ENCODE results near the gene C11orf21.

C11orf21 gene

DNA sequence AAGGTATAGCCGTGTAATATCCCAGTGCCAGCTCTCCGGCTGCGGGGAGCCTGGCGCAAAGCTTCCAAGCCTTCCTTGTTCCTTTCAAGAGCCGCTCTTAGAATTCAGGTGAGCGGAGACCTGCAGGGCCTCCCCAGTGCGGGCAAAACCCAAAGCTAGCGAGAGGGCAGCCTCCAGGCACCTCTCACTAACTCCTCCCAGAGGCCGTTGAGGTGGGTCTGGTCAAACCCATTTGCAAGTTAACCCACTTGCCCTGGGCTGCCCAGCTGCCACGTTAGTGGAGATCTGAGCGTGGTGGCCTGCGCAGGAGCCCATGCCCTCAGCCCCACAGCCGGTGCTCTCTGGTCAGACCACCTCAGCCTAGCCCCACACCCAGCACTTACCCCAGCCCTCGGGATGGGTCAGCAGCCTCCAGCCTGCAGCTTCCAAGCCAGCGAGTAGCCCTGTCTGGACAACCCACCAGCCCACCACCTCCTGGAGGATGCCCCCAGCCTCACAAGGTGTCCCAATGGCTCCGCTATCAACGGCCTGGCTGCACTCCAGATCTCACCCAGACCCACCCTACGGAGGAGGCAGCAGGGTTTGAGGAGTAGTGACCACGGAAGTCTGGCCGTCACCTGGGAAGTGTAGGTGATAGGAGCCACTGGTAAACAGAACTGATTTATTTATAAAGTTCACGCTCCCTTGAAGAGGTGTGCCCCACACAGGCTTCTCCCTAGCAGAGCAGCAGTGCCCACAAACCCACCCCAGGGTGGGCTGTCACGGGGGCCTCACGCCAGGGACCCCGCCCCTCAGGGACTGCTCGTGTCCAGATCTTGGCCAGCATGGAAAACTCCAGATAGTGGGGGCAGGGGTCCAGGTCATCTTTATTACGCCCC lies 33.6 kb downstream of the C11orf21 start:
- H3K4me1 Mint-ChIP-seq (ENCODE audit: low read depth), result peaks cover 27% of the 10 kb centered on the region
- H3K4me3 Mint-ChIP-seq, result peak overlapping the region; percentile 57

DNA sequence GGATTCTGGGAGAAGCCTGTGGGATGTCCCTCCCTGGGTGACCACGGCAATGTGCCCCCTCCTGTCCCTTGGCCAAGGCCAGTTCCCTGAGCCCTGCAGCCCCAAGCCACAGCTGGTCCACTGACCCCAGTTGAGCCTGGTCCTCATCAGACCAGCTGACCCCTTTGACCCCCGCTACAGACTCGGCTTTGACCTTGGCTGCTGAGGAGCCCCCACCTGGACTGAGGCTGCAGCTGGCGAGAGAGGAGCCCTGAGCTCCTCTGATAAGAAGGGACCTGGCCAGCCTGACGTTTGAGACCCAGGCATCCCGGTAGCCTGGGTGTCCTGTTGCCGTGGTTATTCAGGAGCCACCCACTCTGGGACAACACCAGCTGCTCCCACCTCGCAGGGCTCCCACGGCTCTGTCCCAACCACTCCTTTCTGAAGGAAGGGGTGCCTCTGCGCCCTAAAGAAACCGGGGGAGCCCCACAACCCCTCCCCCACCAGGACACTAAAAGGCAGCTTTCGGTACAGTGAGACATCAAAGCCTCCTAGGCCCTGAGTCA lies 34.3 kb downstream of the C11orf21 start:
- Mint-ChIP-seq H3K36me3 (peaks cover 2% of the 10 kb centered on the region), H3K9me3 (ENCODE audit: low read depth) (no peaks in the 10 kb centered on the region), H3K27ac (no peak overlapping the region), H3K4me3 (no peak overlapping the region), H3K4me1 (ENCODE audit: low read depth) (peaks cover 27% of the 10 kb centered on the region), H3K27me3 (peaks cover 3% of the 10 kb centered on the region)

More for the DNA sequence above, 33.6 kb downstream of the C11orf21 start:
- no peaks in the 10 kb centered on the region for H3K9me3 Mint-ChIP-seq (ENCODE audit: low read depth)
- H3K36me3 Mint-ChIP-seq, result peaks cover 2% of the 10 kb centered on the region
- peaks cover 3% of the 10 kb centered on the region for H3K27me3 Mint-ChIP-seq
- H3K27ac Mint-ChIP-seq, result no peak overlapping the region

DNA sequence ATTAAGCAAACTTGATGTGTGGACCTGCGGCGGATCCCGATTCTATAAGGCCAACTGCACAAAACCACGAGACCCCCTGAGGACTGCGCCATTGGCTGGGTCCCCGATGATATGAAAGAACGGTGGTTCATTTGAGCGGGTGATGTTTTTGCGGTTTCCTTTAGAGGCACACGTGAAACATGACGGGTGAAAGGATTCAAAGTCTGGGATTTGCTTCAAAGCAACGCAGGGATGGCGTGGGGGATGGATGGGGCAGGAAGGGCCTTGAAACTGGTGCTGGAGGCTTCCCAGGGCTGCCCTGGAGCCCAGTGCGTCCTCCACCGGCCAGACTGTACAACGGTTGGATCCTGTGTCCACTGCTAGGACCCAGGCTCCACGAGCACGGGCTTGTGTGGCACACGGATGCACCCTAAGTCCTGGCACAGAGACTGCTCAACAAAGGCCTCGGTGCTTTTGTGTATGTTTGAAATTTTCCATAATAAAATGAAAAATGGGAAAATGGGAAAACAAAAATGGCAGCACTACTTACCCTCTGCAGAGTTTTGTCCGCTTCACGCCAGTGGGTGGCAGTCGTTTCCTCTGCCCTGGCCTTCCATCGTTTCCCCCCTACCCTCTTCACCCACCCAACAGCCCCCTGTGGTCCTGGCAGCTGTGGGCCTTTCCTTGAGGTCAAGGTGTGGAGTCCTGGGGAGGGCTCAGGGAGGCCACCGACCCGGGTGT lies 35.0 kb downstream of the C11orf21 start:
- H3K4me1 Mint-ChIP-seq (ENCODE audit: low read depth), result peaks cover 27% of the 10 kb centered on the region
- H3K9me3 Mint-ChIP-seq (ENCODE audit: low read depth), result no peaks in the 10 kb centered on the region
- H3K36me3 Mint-ChIP-seq, result peaks cover 2% of the 10 kb centered on the region
- no peak overlapping the region for H3K27ac Mint-ChIP-seq
- peaks cover 3% of the 10 kb centered on the region for H3K27me3 Mint-ChIP-seq
- peak overlapping the region; percentile 44 for H3K4me3 Mint-ChIP-seq

DNA sequence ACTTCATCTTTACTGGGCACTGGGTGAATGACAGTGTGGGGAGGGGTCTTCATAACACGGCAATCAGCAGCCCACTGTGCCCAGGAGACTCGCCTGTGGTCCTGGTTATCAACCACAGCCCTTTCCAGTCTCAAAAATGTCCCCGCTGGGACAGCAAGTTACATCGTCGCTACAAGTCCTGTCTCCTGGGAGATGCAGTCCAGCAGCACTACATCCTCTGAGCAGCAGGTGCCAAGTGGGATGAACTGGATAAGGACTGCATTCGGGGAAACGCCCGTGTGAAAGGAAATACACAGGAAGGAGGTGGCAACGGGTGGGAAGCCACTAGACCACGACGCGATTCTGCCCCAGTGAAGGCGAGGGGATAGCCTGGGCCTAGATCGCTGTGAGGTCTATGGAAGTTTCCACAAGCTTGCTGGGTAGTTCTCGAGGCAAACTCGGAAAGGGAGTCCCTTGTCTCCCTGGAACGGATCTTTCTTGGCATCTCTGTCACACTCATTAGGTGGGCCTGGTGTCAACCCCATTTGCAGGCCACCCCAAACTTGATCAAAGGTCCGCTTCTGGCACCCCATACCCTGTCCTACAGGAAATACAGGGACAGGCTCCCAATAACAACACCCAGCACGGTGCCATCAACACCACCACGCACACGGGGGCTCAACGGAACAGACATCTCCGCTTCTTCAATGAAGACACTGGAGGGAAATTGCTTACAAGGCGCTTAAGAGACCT lies 35.7 kb downstream of the C11orf21 start:
- Mint-ChIP-seq H3K4me1 (ENCODE audit: low read depth) (peaks cover 27% of the 10 kb centered on the region), H3K9me3 (ENCODE audit: low read depth) (no peaks in the 10 kb centered on the region), H3K4me3 (peak overlapping the region; percentile 53), H3K27ac (peak overlapping the region; percentile 64), H3K27me3 (peaks cover 1% of the 10 kb centered on the region), H3K36me3 (peaks cover 2% of the 10 kb centered on the region)

DNA sequence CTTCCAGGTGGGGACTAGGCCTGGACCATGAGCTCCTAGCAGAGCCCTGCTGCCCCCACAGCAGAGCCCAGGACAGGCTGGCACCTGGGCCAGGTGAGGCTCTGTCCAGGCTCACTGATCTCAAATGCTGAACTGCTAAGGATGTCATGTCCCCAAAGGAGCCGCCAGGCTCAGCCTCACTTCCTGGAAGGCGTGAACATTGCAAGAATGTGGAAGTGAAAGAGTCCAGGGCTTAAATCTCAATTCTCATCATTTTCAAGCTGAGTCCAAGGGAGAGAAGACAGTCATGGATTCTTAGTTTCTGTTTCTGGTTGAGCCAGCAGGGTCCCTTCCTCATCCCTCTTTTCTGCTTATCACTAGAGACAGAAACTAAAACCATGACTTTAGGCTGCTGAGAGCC lies 36.3 kb downstream of the C11orf21 start:
- peak overlapping the region; percentile 53 for H3K4me3 Mint-ChIP-seq
- H3K4me1 Mint-ChIP-seq (ENCODE audit: low read depth), result peaks cover 24% of the 10 kb centered on the region
- peaks cover 1% of the 10 kb centered on the region for H3K27me3 Mint-ChIP-seq
- no peaks in the 10 kb centered on the region for H3K9me3 Mint-ChIP-seq (ENCODE audit: low read depth)
- peaks cover 2% of the 10 kb centered on the region for H3K36me3 Mint-ChIP-seq
- H3K27ac Mint-ChIP-seq, result peak overlapping the region; percentile 64

DNA sequence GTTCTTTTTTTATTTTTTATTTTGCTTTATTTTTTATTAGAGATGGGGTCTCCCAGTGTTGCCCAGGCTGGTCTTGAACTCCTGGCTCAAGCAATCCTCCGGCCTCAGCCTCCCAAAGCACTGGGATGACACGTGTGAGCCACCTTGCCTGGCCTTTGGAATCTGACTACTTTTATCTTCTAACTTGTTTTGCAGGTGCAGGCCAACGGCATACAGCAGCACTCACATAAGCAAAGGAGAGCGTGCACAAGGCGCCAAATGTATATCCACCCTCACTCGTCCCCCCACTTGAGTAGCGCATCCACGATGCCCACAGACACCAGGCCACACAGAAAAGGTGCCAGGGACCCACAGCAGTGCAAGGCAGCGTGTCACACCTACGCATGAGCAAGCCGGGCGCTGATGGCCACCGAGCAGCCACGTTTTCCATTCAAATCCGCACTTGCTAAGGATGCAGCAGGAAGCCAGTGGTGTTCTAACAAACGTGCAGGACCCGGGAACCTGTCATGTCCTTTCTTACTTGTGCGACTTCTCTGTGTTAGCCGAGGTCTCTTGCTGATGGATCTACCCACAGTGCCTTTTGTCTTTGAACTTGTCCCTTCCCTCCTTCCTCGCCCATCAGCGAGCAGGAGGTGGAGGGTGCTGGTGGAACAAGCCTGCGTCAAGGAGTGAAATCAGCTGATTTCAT lies 37.2 kb downstream of the C11orf21 start:
- Mint-ChIP-seq H3K36me3 (peaks cover 2% of the 10 kb centered on the region), H3K9me3 (ENCODE audit: low read depth) (no peaks in the 10 kb centered on the region), H3K27ac (no peak overlapping the region), H3K27me3 (peaks cover 1% of the 10 kb centered on the region), H3K4me3 (no peak overlapping the region), H3K4me1 (ENCODE audit: low read depth) (peaks cover 24% of the 10 kb centered on the region)

DNA sequence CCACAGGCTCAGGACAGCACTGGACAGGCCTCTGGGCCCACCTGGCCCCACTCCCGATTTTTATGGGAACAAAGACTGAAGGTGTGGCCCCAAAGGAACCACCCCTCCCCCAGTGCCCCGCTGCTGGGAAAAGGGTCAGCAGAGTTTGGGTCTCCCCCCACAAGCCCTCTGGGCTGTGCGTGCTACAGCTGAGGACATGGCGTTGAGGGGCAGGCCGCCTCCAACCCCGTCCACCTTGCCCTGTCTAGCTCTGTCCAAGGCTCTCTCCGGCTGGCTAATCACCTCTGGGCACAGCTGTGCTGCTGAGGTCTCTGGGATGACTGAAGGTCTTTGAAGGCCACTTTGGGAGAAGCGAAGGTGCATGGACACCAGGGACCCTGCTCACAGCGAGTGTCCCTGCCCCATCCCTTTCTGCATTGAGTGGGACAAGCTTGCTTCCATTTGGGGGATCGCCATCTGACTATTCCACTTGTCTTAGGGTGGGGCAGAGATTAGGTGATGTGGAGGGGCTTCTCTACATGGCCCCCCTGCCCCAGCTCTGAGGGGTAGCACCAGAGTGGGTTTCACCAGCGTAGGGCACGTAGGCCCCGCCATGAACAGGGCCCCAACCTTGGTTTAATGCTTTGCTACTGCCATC lies 37.9 kb downstream of the C11orf21 start:
- Mint-ChIP-seq H3K4me1 (ENCODE audit: low read depth) (peaks cover 23% of the 10 kb centered on the region), H3K27me3 (peaks cover 1% of the 10 kb centered on the region), H3K36me3 (peaks cover 2% of the 10 kb centered on the region), H3K9me3 (ENCODE audit: low read depth) (no peaks in the 10 kb centered on the region), H3K4me3 (no peak overlapping the region), H3K27ac (no peak overlapping the region)

DNA sequence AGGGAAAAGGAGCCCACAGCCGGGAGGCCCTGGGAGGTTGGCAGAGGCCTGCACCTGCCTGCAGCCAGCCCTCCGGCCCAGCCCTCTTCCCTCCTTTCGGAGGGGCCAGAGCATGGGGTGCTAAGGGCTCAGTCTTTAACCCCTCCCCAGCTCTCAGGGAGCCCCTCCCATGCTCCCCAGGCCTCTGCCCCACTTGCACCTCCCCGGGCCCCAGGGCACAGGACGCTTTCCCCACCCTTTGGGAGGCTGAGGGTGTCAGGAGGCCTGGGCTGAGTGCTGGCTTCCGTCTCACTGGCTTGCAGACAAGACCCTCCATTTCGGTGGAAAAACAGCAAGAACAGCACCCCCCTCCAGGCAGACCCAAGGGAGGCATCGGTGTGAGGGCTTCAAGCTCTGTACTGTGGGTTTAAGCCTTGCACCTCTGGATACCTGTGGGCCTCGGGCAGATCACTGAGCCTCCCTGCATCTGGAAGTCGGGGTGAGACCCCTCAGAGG lies 38.6 kb downstream of the C11orf21 start:
- H3K27me3 Mint-ChIP-seq, result no peaks in the 10 kb centered on the region
- no peak overlapping the region for H3K4me3 Mint-ChIP-seq

DNA sequence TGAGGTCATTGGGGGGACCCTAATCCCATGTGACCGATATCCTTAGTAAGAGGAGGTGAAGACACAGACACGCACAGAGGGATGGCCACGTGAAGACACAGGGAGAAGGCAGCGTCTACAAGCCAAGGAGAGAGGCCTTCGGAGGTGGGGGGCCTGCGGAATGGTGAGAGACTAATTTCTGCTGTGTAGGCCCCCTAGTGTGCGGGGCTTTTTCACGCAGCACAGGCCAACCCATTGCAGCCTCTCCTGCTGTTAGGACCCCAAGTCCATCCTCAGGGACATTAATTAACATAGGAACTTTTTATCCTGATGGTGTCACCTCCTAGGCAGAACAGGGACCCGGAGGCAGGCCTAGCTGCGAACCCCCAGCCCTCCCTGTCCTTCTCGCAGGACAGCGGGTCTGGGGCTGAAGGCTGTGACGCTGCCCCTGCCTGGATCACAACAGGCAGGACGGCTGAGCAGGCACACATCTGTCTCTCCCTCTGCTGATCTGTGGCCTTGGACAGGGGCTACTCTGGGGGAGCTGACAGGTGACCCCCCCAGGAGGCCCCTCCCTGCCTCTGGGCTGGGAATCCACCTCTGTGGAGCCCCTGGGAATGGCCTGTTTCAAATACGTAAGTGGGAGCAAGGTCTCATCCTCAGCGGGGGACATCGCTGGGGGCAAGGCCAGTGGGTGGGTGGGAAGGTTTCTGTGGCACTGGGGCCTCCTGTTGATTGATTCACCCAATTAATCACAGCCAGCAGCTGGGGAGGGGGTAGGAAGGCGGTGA lies 39.2 kb downstream of the C11orf21 start:
- Mint-ChIP-seq H3K27ac (no peak overlapping the region), H3K4me1 (ENCODE audit: low read depth) (peaks cover 16% of the 10 kb centered on the region), H3K4me3 (no peak overlapping the region), H3K27me3 (no peaks in the 10 kb centered on the region), H3K9me3 (ENCODE audit: low read depth) (no peaks in the 10 kb centered on the region), H3K36me3 (peaks cover 2% of the 10 kb centered on the region)

More for the DNA sequence above, 38.6 kb downstream of the C11orf21 start:
- Mint-ChIP-seq H3K36me3 (peaks cover 2% of the 10 kb centered on the region), H3K9me3 (ENCODE audit: low read depth) (no peaks in the 10 kb centered on the region), H3K27ac (no peak overlapping the region), H3K4me1 (ENCODE audit: low read depth) (peaks cover 18% of the 10 kb centered on the region)

DNA sequence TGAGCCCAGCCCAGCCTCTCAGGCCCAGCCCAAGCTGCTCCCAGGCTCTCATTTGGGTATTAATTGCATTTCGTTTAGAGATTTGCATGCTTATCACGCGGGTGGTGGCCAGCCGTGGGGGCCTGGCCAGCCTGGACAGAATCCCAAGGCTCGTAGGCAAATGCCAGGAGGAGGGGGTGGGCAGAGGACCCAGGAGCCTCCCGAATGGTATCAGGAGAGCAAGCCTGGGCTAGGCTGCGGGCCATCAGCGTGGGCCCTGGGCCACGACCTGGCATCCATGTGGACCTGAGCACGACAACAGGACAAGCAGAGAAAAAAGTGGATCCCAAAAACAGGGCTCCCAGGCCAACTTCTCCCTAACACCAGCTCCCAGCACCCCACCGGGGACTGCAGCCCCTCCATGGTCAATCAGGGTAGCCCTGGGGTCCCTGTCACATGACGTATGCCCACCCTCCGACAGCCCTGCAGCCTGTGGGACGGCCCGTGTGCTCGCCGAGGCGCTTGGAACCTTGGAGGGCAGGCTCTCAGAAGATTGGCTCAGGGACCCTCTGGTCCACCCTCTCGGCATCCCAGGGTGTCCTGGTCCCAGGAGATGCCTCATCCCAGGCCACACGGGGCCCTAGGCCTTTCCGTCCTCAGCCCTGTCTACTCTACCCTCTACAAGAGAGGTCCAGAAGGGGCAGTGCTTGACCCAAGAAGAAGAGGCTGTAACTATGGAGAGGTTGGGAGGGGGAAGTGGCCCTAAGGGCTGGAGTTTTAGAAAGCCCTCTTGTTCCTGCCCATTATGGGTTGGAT lies 40.1 kb downstream of the C11orf21 start:
- no peaks in the 10 kb centered on the region for H3K9me3 Mint-ChIP-seq (ENCODE audit: low read depth)
- no peak overlapping the region for H3K4me3 Mint-ChIP-seq
- H3K4me1 Mint-ChIP-seq (ENCODE audit: low read depth), result peaks cover 15% of the 10 kb centered on the region
- H3K27me3 Mint-ChIP-seq, result no peaks in the 10 kb centered on the region
- no peak overlapping the region for H3K27ac Mint-ChIP-seq
- H3K36me3 Mint-ChIP-seq, result peaks cover 2% of the 10 kb centered on the region

DNA sequence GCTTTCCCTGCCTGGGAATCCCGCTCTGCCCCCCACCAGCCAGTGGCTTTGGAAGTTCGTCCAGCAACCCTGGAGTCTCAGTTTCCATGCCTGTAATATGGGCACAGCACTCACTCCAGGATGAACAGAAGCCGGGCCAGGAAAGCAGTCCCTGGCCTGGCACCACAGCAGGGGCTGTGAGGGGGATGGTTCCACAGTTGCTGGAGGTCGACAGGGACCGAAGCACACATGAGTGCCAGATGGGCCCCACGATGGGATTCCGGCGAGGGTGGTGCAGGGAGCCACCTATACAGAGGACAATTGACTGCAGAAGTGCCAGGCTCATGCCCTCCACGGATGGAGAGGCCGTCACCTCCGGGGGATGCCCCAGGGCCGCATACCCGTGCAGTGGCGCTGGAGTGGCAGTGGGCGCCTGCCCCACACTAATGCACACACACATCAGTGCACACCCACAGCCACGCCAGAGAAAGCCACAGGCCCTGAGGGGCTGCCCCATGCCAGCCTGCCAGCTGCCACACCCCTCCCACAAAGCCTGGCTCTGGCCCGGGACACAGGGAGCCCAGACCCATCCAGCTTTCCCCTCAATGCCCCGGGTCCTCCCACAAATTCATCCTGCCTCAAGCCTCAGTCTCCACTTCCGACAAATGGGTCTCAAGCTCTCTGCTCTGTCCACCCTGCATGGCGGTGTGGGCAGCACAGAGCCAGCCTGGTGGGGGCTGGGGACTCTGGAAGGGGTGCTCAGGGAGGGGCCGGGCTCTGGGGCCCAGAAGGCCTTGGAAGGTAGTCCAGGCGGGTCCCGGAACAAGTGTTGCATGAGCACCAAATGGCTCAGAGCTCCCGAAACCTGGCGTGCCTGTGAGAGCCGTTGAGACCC lies 41.0 kb downstream of the C11orf21 start:
- no peak overlapping the region for H3K27ac Mint-ChIP-seq

DNA sequence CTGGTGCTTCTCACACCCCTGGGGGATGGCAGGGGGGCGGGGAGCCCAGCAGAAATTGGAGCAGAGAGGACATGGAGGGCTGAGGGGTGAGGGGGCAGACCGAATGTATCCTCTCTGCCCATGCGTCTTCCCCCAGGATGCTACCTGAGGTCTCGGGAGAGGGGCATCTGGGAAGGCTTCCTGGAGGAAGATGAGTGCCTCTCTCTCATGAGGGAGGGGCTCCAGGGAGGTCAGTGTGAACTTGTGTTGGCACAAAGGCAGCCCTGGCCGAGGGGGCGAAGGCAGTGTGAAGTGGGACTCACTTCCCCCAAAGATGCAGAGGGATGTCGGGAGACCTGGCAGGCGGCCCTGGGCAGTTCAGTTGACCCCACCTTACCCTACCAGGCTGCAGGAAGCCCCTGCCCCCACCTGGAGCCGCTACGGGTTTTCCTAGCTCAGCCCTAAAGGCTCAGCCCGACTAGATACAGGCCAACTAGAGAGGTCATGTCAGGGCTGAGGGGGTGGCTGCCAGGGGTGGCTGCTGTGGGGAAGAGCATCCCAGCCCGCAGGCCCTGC lies 41.7 kb downstream of the C11orf21 start:
- Mint-ChIP-seq H3K27ac (no peak overlapping the region), H3K27me3 (no peaks in the 10 kb centered on the region), H3K4me1 (ENCODE audit: low read depth) (no peaks in the 10 kb centered on the region), H3K4me3 (no peak overlapping the region), H3K9me3 (ENCODE audit: low read depth) (no peaks in the 10 kb centered on the region), H3K36me3 (no peaks in the 10 kb centered on the region)

More for the DNA sequence above, 41.0 kb downstream of the C11orf21 start:
- H3K9me3 Mint-ChIP-seq (ENCODE audit: low read depth), result no peaks in the 10 kb centered on the region
- H3K4me1 Mint-ChIP-seq (ENCODE audit: low read depth), result peaks cover 6% of the 10 kb centered on the region
- no peaks in the 10 kb centered on the region for H3K36me3 Mint-ChIP-seq
- no peaks in the 10 kb centered on the region for H3K27me3 Mint-ChIP-seq
- no peak overlapping the region for H3K4me3 Mint-ChIP-seq

Measured in activated naive CD8-positive, alpha-beta T cell (primary cell).